Testis (tissue), 3 donors: ENCODE data around the gene SLC25A26. TPM values are rescaled to one million over a fixed set of nuclear protein-coding genes. Genes with fewer than 3 reads are reported as not detected.

Source experiments
- DNase-seq: peaks from one replicate; pipeline ENCODE4 v3.0.0-alpha.2; 2019
- H3K27ac ChIP-seq, 2 donors: fragments of 200-600 bp; sonication (generic); one replicate each; pipeline ENCODE4 v1.5.1; 2019
- H3K27me3 ChIP-seq: fragments of 200-600 bp; sonication (generic); one replicate; pipeline ENCODE4 v1.5.1; 2019
- H3K36me3 ChIP-seq: fragments of 200-600 bp; sonication (generic); one replicate; pipeline ENCODE4 v1.5.1; 2017; ENCODE audit warnings: low read depth; ENCODE audit errors: missing control alignments
- H3K4me1 ChIP-seq: fragments of 200-600 bp; sonication (generic); one replicate; pipeline ENCODE4 v1.5.1; 2019
- H3K4me3 ChIP-seq, 2 donors: fragments of 200-600 bp; sonication (generic); one replicate each; pipeline ENCODE4 v1.5.1; 2017 to 2019
- H3K9me3 ChIP-seq: fragments of 200-600 bp; sonication (generic); one replicate; pipeline ENCODE4 v1.5.1; 2017
- POLR2A ChIP-seq: fragments of 450-650 bp; IDR thresholded peaks from one replicate; pipeline ENCODE4 v1.6.1; 2017; ENCODE audit warnings: antibody characterized with exemption, mild to moderate bottlenecking, moderate library complexity
- WGBS, 2 donors: methylation state at CpG; one replicate each; pipeline ENCODE4 v1.1.5; 2018; 5-methylcytosine and 5-hydroxymethylcytosine counted together
- intact Hi-C: fragments of 100-400 bp; cut with DNase I; formaldehyde crosslinking; loops from one replicate; pipeline ENCODE4 v1.15.1; 2023; ENCODE audit warnings: low total_unique reads
- polyA plus RNA-seq: library from polyadenylated mRNA; stranded (reverse); fragments of 350-450 nt; fragmentation: Illumina TruSeq; extraction: RNeasy Lipid Tissue Mini Kit (QIAGEN cat#74804); gene quantifications from one replicate; pipeline ENCODE4 v1.2.3, GENCODE V29; 2014; ENCODE audit warnings: low read depth, low replicate concordance; ENCODE audit not compliant: insufficient read depth
- total RNA-seq, 2 donors: library from RNA; depleted of rRNA; stranded (reverse); fragments of >200 nt; gene quantifications; one replicate each; pipeline ENCODE4 v1.2.3, GENCODE V29; 2016
- TF ChIP-seq, protein P1 (sequence below), 3 experiments: fragments of 450-650 bp in 2 of 3; fragments of 200-600 bp in 1 of 3; sonication (generic) in 1 of 3; IDR thresholded peaks; one replicate each; pipeline ENCODE4 v1.5.1; 2016 to 2019; ENCODE audit warnings: antibody characterized with exemption in 3 of 3, mild to moderate bottlenecking in 2 of 3, moderate library complexity in 1 of 3

Gene SLC25A26
- total and polyA plus RNA-seq, 3 donors from 2014 or later: 29.7 to 30.5 (median 30.0) TPM

- H3K27ac ChIP-seq: no peak overlapping the region
- DNase-seq: no peak
- H3K9me3 ChIP-seq: no peaks in the 10 kb centered on the region
- TF ChIP-seq POLR2A: no peak
- TF ChIP-seq, protein P1, sequence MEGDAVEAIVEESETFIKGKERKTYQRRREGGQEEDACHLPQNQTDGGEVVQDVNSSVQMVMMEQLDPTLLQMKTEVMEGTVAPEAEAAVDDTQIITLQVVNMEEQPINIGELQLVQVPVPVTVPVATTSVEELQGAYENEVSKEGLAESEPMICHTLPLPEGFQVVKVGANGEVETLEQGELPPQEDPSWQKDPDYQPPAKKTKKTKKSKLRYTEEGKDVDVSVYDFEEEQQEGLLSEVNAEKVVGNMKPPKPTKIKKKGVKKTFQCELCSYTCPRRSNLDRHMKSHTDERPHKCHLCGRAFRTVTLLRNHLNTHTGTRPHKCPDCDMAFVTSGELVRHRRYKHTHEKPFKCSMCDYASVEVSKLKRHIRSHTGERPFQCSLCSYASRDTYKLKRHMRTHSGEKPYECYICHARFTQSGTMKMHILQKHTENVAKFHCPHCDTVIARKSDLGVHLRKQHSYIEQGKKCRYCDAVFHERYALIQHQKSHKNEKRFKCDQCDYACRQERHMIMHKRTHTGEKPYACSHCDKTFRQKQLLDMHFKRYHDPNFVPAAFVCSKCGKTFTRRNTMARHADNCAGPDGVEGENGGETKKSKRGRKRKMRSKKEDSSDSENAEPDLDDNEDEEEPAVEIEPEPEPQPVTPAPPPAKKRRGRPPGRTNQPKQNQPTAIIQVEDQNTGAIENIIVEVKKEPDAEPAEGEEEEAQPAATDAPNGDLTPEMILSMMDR (IDR thresholded peaks at IDR 0.05): no peak
- H3K4me1 ChIP-seq: no peaks in the 10 kb centered on the region
- H3K4me3 ChIP-seq: no peak overlapping the region
- no peaks in the 10 kb centered on the region for H3K36me3 ChIP-seq
- 81 to 83% methylated on average over 6 of the region's 6 CpGs for WGBS, 2 donors
- no peaks in the 10 kb centered on the region for H3K27me3 ChIP-seq
- intact Hi-C loops: no loop called here
Measured at GRCh38 chr3:66314455-66314854, 93.7 kb downstream of the SLC25A26 start.

DNA sequence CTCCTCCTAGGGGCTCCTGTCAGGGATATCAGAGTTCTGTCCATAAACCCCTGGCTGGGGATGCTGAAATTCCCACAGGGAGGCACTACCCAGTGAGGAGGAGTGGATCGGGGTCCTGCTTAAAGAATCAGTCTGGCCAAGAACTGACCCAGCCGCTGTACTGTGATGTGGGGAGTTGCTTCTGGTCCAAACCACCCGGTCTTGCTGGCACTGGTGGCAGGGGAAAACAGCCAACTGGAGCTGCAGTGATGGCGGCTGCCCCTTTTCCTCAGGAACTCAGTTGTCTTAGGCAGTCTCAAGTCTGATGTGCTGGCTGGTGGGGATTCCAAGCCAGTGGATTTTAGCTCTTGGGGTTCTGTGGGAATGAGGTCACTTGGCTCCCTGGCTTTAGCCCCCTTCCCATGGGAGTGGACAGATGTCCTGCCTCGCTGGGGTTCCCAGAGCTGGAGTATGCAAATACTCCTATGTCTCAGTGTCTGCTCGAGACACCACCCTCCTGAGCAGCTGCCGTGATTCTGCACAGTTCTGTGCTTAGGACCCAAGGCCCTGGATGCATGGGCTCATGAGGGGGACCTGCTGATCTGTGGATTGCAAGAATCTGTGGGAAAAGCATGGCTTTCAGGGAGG is 97.1 kb downstream of the SLC25A26 start:
- WGBS, 2 donors: 79 to 85% methylated on average over 6 to 7 of the region's 7 CpGs
- intact Hi-C loops: no loop called here
- TF ChIP-seq, protein P1 (IDR thresholded peaks at IDR 0.05): no peak
- TF ChIP-seq POLR2A: no peak

DNA sequence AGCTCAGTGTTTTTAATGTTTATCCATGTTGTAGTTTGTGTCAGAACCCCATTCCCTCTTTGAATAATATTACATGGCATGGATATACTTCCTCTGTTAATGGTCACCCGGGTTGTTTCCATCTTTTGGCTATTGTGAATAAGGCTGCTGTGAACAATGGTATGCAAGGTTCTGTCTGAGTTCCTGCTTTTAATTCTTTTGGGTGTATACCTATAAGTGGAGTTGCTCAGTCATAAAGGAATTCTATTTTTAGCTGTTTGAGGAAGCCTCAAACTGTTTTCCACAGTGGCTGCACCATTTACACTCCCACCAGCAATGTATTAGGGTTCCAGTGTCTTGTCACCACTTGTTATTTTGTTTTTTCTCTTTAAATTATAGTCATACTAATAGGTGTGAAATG is 99.6 kb downstream of the SLC25A26 start:
- WGBS, 2 donors: 75 to 89% methylated on average over 1 of the region's 1 CpG
- H3K27me3 ChIP-seq: no peaks in the 10 kb centered on the region
- TF ChIP-seq, protein P1 (IDR thresholded peaks at IDR 0.05): no peak
- no peak for TF ChIP-seq POLR2A
- no peaks in the 10 kb centered on the region for H3K9me3 ChIP-seq
- H3K36me3 ChIP-seq: no peaks in the 10 kb centered on the region
- no peak overlapping the region for H3K27ac ChIP-seq
- no peak for DNase-seq
- no peaks in the 10 kb centered on the region for H3K4me1 ChIP-seq
- intact Hi-C loops: no loop called here
- no peak overlapping the region for H3K4me3 ChIP-seq

More for the DNA sequence above, 97.1 kb downstream of the SLC25A26 start:
- no peak for DNase-seq
- Histone ChIP-seq H3K27me3 (no peaks in the 10 kb centered on the region), H3K36me3 (no peaks in the 10 kb centered on the region), H3K27ac (no peak overlapping the region), H3K4me3 (no peak overlapping the region), H3K4me1 (no peaks in the 10 kb centered on the region), H3K9me3 (no peaks in the 10 kb centered on the region)

GRCh38 chr3:66322436-66322835 is 101.6 kb downstream of the SLC25A26 start:
- intact Hi-C loops: no loop called here
- H3K36me3 ChIP-seq: no peaks in the 10 kb centered on the region
- H3K9me3 ChIP-seq: no peaks in the 10 kb centered on the region
- H3K4me1 ChIP-seq: no peaks in the 10 kb centered on the region
- no peak for DNase-seq
- H3K4me3 ChIP-seq: no peak overlapping the region
- no peak overlapping the region for H3K27ac ChIP-seq
- TF ChIP-seq, protein P1 (IDR thresholded peaks at IDR 0.05): no peak
- TF ChIP-seq POLR2A: no peak
- H3K27me3 ChIP-seq: no peaks in the 10 kb centered on the region

- Histone ChIP-seq H3K36me3 (no peaks in the 10 kb centered on the region), H3K27ac (no peak overlapping the region), H3K4me3 (no peak overlapping the region), H3K4me1 (no peaks in the 10 kb centered on the region), H3K27me3 (no peaks in the 10 kb centered on the region), H3K9me3 (no peaks in the 10 kb centered on the region)
- intact Hi-C loops: no loop called here
- TF ChIP-seq POLR2A: no peak
- TF ChIP-seq, protein P1 (IDR thresholded peaks at IDR 0.05): no peak
- 96% methylated on average over 6 of the region's 6 CpGs for WGBS, 2 donors
- no peak for DNase-seq
Measured at GRCh38 chr3:66326340-66326739, 105.5 kb downstream of the SLC25A26 start.
